GM12872 (cell line): ENCODE results near the gene ARHGEF3.

Experiments
- CTCF ChIP-seq: IDR thresholded peaks from 3 replicates; pipeline ENCODE4 v1.5.1; 2011; ENCODE audit warnings: low read depth, mild to moderate bottlenecking, low read length, moderate library complexity; ENCODE audit not compliant: insufficient read depth

ARHGEF3 gene

DNA sequence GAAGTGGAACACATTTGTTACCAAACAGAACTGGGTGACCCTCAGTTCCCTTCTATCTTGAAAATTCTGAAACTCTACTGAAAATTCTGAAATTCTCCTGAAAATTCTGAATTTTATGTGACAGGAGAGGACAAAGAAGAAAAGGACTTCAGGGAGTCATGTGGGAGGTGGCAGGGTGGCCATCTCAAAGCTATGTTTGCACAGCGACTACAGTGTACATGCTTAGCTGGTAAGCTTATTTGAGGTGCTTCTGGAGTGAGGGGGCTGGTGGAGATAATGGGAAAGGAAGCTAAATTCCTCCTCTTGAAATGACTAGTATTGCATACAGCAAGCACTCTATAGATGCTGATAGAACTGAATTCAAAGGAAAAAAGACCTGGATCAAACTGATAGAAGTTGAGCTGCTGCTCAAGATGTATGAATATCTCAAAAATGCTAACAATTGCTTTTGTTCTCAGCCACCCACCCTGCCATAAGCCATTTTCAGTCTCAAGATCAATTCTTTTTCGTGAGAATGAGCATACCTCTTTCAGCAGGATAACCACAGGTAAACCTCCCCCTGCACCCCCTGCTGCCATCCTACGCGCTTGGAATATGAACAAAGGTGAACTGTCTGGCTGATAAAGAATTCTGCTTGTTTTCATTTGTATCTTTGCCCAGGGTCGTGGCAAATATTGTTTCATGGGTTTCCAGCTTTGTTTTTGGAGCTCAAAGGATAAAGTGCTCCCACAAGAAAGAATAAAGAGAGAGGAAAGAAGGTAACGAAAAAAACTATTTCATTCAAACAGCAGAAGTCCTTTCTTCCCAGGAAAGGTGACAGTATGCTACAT is 16.6 kb upstream of the ARHGEF3 start:
- no peak for TF ChIP-seq CTCF

- no peak for TF ChIP-seq CTCF
Measured at GRCh38 chr3:56817646-56818045, 15.9 kb upstream of the ARHGEF3 start.

DNA sequence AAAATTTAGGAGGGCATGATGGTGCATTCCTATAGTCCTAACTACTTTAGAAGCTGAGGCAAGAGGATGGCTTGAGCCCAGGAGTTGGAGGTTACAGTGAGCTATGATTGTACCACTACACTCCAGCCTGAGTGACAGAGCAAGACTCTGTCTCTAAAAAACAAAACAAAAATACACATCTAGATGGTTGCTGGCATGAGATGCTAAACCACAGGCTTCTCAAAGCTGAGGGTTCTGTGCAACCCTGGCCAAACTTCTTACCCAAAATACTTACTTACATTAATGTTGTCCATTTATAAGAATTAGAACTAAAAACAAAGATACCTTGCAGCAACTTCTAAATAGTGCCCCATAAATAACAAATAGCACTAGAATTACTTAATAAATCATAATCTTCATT is 14.3 kb upstream of the ARHGEF3 start:
- no peak for TF ChIP-seq CTCF

DNA sequence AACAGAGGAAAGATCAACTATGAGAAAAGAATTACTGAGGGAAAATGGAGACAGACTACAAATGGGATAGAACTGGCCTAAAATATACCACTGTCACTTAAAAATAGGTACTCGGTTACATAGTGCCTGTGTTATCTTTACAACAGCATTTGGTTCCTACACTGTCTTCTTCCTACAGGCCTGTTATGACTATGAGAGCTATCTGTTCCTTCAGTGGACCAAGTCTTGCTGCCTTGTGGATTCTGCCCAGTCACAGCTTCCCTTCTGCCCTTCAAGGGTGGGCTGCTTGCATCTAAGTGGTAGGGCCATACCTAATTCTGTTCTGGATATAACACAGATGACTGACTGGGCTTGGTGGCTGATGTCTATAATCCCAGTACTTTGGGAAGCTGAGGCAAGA is 13.8 kb upstream of the ARHGEF3 start:
- TF ChIP-seq CTCF, result no peak

DNA sequence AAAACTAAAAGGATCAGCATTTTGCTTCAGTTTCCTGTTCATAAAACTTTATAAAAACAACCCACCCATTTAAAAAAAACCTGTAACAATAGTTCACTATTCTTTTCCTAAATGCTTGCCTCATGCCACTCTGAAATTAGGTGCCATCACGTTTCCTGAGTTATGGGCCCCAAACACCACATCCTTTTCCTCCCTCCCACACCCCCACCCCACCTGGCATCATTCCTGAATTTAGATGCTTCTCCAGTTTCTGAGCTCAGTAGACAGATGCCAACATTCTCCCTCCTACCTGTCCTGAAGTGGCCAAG is 11.9 kb upstream of the ARHGEF3 start:
- TF ChIP-seq CTCF, result no peak

- no peak for TF ChIP-seq CTCF
Measured at GRCh38 chr3:56812754-56813652, 11.3 kb upstream of the ARHGEF3 start.

GRCh38 chr3:56811546-56812202 is 9.9 kb upstream of the ARHGEF3 start:
- TF ChIP-seq CTCF, result no peak
